HL-60 (cell line): ENCODE measurements around the gene PSMD5.

Experiments
- GABPA ChIP-seq: IDR thresholded peaks from 2 replicates; pipeline ENCODE4 v1.6.1; 2012; ENCODE audit warnings: low read depth
- POLR2AphosphoS5 ChIP-seq: IDR thresholded peaks from 2 replicates; pipeline ENCODE4 v1.6.1; 2012; ENCODE audit warnings: low read depth
- SPI1 ChIP-seq: IDR thresholded peaks from 2 replicates; pipeline ENCODE4 v1.6.1; 2012; ENCODE audit warnings: low read depth, mild to moderate bottlenecking, borderline replicate concordance
- TF ChIP-seq, protein P1 (sequence below): IDR thresholded peaks from one replicate; pipeline ENCODE4 v1.5.1; 2011; ENCODE audit warnings: low read length, control low read depth, inconsistent platforms; ENCODE audit not compliant: insufficient read depth
- TF ChIP-seq, protein P2 (sequence below): IDR thresholded peaks from 2 replicates; pipeline ENCODE4 v1.6.1; 2012; ENCODE audit warnings: low read depth; ENCODE audit not compliant: insufficient replicate concordance

DNA sequence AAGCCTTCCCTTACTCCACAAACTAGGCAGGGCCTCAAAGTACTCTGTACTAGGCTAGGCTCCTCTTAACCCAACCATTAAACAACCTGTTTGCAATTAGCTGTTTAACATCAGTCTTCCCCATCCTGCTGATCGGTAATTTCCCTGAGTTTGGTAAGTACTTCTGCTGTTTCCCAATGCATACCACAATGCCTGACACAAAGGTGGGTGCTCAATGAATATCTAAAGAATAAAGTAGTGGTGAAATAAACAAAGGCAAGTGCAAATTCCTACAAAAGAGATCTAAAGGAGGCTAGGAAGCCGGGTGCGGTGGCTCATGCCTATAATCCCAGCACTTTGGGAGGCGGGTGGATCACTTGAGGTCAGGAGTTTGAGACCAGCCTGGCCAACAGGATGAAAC lies 74.5 kb downstream of the PSMD5 start:
- TF ChIP-seq, protein P1, sequence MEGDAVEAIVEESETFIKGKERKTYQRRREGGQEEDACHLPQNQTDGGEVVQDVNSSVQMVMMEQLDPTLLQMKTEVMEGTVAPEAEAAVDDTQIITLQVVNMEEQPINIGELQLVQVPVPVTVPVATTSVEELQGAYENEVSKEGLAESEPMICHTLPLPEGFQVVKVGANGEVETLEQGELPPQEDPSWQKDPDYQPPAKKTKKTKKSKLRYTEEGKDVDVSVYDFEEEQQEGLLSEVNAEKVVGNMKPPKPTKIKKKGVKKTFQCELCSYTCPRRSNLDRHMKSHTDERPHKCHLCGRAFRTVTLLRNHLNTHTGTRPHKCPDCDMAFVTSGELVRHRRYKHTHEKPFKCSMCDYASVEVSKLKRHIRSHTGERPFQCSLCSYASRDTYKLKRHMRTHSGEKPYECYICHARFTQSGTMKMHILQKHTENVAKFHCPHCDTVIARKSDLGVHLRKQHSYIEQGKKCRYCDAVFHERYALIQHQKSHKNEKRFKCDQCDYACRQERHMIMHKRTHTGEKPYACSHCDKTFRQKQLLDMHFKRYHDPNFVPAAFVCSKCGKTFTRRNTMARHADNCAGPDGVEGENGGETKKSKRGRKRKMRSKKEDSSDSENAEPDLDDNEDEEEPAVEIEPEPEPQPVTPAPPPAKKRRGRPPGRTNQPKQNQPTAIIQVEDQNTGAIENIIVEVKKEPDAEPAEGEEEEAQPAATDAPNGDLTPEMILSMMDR = no peak
- TF ChIP-seq POLR2AphosphoS5 (no peak), GABPA (no peak), SPI1 (no peak)
- TF ChIP-seq, protein P2, sequence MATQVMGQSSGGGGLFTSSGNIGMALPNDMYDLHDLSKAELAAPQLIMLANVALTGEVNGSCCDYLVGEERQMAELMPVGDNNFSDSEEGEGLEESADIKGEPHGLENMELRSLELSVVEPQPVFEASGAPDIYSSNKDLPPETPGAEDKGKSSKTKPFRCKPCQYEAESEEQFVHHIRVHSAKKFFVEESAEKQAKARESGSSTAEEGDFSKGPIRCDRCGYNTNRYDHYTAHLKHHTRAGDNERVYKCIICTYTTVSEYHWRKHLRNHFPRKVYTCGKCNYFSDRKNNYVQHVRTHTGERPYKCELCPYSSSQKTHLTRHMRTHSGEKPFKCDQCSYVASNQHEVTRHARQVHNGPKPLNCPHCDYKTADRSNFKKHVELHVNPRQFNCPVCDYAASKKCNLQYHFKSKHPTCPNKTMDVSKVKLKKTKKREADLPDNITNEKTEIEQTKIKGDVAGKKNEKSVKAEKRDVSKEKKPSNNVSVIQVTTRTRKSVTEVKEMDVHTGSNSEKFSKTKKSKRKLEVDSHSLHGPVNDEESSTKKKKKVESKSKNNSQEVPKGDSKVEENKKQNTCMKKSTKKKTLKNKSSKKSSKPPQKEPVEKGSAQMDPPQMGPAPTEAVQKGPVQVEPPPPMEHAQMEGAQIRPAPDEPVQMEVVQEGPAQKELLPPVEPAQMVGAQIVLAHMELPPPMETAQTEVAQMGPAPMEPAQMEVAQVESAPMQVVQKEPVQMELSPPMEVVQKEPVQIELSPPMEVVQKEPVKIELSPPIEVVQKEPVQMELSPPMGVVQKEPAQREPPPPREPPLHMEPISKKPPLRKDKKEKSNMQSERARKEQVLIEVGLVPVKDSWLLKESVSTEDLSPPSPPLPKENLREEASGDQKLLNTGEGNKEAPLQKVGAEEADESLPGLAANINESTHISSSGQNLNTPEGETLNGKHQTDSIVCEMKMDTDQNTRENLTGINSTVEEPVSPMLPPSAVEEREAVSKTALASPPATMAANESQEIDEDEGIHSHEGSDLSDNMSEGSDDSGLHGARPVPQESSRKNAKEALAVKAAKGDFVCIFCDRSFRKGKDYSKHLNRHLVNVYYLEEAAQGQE = no peak
